ENCODE measurements around the gene NECTIN1.

Gene NECTIN1

GRCh38 chr11:119673052-119673758 is 55.8 kb downstream of the NECTIN1 start:
- Histone ChIP-seq H3F3A (ENCODE audit: insufficient read depth) (peaks cover 22% of the 10 kb centered on the region), H3K36me3 (ENCODE audit: low read length) (peaks cover 7% of the 10 kb centered on the region), H3K4me3 (ENCODE audit: insufficient read depth, low read length, poor library complexity, severe bottlenecking) (no peak overlapping the region), H3K9ac (ENCODE audit: low read length) (peak overlapping the region; percentile 53), H3K9me3 (ENCODE audit: insufficient read depth, low read length) (peaks cover 9% of the 10 kb centered on the region; the same call in 1 of the 2 replicates), H3K9me2 (replicated peaks; ENCODE audit: insufficient read depth, low read length) (no peaks in the 10 kb centered on the region), H3K79me2 (ENCODE audit: insufficient read depth, low read length) (no peaks in the 10 kb centered on the region), H4K20me1 (ENCODE audit: low read depth, low read length) (no peaks in the 10 kb centered on the region), H3K4me2 (ENCODE audit: low read depth, low read length, poor library complexity, severe bottlenecking) (peak overlapping the region; percentile 56), H3K27me3 (ENCODE audit: low read length) (no peaks in the 10 kb centered on the region), H2AFZ (ENCODE audit: low read depth, low read length, severe bottlenecking) (no peak overlapping the region), H3K27ac (ENCODE audit: low read depth, low read length) (peak overlapping the region; percentile 98)
- TF ChIP-seq, protein P1, sequence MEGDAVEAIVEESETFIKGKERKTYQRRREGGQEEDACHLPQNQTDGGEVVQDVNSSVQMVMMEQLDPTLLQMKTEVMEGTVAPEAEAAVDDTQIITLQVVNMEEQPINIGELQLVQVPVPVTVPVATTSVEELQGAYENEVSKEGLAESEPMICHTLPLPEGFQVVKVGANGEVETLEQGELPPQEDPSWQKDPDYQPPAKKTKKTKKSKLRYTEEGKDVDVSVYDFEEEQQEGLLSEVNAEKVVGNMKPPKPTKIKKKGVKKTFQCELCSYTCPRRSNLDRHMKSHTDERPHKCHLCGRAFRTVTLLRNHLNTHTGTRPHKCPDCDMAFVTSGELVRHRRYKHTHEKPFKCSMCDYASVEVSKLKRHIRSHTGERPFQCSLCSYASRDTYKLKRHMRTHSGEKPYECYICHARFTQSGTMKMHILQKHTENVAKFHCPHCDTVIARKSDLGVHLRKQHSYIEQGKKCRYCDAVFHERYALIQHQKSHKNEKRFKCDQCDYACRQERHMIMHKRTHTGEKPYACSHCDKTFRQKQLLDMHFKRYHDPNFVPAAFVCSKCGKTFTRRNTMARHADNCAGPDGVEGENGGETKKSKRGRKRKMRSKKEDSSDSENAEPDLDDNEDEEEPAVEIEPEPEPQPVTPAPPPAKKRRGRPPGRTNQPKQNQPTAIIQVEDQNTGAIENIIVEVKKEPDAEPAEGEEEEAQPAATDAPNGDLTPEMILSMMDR (IDR thresholded peaks at IDR 0.05; ENCODE audit: insufficient read depth, low read length, poor library complexity, severe bottlenecking), result no peak
- TF ChIP-seq EZH2phosphoT487 (conservative IDR thresholded peaks at IDR 0.05; ENCODE audit: low read length), result no peak

DNA sequence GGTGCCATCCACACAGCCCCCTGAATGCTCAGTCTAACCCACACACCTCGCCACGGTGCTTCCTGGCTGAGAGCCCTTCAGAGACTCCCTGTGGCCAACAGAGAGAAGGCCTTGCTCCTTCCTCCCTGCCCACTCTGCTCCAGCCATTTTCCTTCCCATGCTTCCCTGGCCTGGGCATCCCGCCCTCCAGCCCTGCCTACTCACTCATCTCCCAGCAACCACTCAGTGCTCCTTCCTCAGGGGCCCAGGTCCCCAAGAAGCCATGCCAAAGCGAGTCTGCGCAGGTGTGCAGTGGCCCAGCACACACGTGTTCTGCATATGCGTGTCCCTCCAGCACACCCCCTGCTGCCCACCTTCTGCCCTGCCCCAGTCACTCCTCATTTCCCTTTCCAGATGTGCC is 56.4 kb downstream of the NECTIN1 start:
- no peak for TF ChIP-seq EZH2phosphoT487 (conservative IDR thresholded peaks at IDR 0.05; ENCODE audit: low read length)
- TF ChIP-seq, protein P1 (IDR thresholded peaks at IDR 0.05; ENCODE audit: insufficient read depth, low read length, poor library complexity, severe bottlenecking), result no peak
- Histone ChIP-seq H3K27ac (ENCODE audit: low read depth, low read length) (peak overlapping the region; percentile 98), H3K27me3 (ENCODE audit: low read length) (no peaks in the 10 kb centered on the region), H3K4me2 (ENCODE audit: low read depth, low read length, poor library complexity, severe bottlenecking) (peak overlapping the region; percentile 56), H3K4me3 (ENCODE audit: insufficient read depth, low read length, poor library complexity, severe bottlenecking) (no peak overlapping the region), H3K9me2 (replicated peaks; ENCODE audit: insufficient read depth, low read length) (no peaks in the 10 kb centered on the region), H3K79me2 (ENCODE audit: insufficient read depth, low read length) (no peaks in the 10 kb centered on the region), H4K20me1 (ENCODE audit: low read depth, low read length) (no peaks in the 10 kb centered on the region), H3K36me3 (ENCODE audit: low read length) (peaks cover under 1% of the 10 kb centered on the region), H2AFZ (ENCODE audit: low read depth, low read length, severe bottlenecking) (no peak overlapping the region), H3K9ac (ENCODE audit: low read length) (peak overlapping the region; percentile 53), H3F3A (ENCODE audit: insufficient read depth) (peaks cover 22% of the 10 kb centered on the region), H3K9me3 (ENCODE audit: insufficient read depth, low read length) (peaks cover 3% of the 10 kb centered on the region; the same call in 1 of the 2 replicates)

DNA sequence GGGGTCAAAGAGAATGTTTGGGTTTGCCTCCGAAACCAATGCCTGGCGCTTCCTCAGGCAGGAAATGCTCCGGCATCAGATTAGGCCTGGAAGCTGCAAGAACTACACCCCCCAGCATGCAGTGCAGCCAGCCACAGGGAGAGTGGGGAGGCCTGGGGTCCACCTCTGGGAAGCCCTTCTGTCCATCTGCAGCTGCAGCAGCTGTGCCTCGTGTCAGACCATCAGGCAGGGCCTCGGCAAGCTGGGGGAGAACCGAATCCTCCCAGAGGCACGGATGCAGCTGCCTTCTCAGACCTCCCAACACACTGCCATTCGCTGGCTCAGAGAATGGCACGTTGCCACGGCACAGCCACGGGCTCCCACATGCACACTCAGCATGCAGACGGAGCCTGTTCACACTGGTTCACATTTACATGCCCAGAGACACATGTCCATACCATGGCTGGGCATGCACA is 57.4 kb downstream of the NECTIN1 start:
- H3K9ac ChIP-seq (ENCODE audit: low read length), result peak overlapping the region; percentile 53; the same call in 1 of the 2 replicates
- no peaks in the 10 kb centered on the region for H3K79me2 ChIP-seq (ENCODE audit: insufficient read depth, low read length)
- TF ChIP-seq, protein P1 (IDR thresholded peaks at IDR 0.05; ENCODE audit: insufficient read depth, low read length, poor library complexity, severe bottlenecking), result no peak
- TF ChIP-seq EZH2phosphoT487 (conservative IDR thresholded peaks at IDR 0.05; ENCODE audit: low read length), result no peak
- H3K27me3 ChIP-seq (ENCODE audit: low read length), result no peaks in the 10 kb centered on the region
- H2AFZ ChIP-seq (ENCODE audit: low read depth, low read length, severe bottlenecking), result no peak overlapping the region
- no peaks in the 10 kb centered on the region for H4K20me1 ChIP-seq (ENCODE audit: low read depth, low read length)
- peaks cover 22% of the 10 kb centered on the region for H3F3A ChIP-seq (ENCODE audit: insufficient read depth)
- H3K9me3 ChIP-seq (ENCODE audit: insufficient read depth, low read length), result no peaks in the 10 kb centered on the region
- H3K4me3 ChIP-seq (ENCODE audit: insufficient read depth, low read length, poor library complexity, severe bottlenecking), result no peak overlapping the region
- H3K36me3 ChIP-seq (ENCODE audit: low read length), result no peaks in the 10 kb centered on the region
- peak overlapping the region; percentile 98 for H3K27ac ChIP-seq (ENCODE audit: low read depth, low read length)
- no peaks in the 10 kb centered on the region for H3K9me2 ChIP-seq (replicated peaks; ENCODE audit: insufficient read depth, low read length)
- H3K4me2 ChIP-seq (ENCODE audit: low read depth, low read length, poor library complexity, severe bottlenecking), result no peak overlapping the region
